H1 (cell line): Measurements from ENCODE around the gene GOLIM4. TPM values are rescaled to one million over a fixed set of nuclear protein-coding genes. Genes with fewer than 3 reads are reported as not detected.
A peak's percentile ranks its signal among the peaks of the same experiment; 100 is the strongest.

ENCODE experiments used
- CTCF ChIA-PET: fragments of 300-600 bp; sonication (Branson Sonifier 250); formaldehyde crosslinking; loops from one replicate; lab custom pipeline; 2021; ENCODE audit not compliant: partially characterized antibody; lab: Charles Lee
- POLR2A ChIA-PET: fragments of 300-600 bp; sonication (Branson Sonifier 250); formaldehyde crosslinking; loops from one replicate; lab custom pipeline; 2021; ENCODE audit warnings: inconsistent platforms; ENCODE audit not compliant: partially characterized antibody; lab: Charles Lee
- DNase-seq, 2 experiments: peaks; one replicate each; pipeline versions ENCODE4 v3.0.0 to v3.0.0-alpha.2; 2010 to 2022; ENCODE audit warnings: low spot score in 2 of 2, low read depth in 1 of 2, mixed read lengths in 1 of 2
- FAIRE-seq: peaks from 2 replicates; lab custom pipeline; 2011; peaks lifted over from hg19 to GRCh38; lab: Jason Lieb, UNC
- H2AFZ ChIP-seq: 2 replicates; pipeline ENCODE4 v1.8.1; 2012; ENCODE audit warnings: low read length, inconsistent platforms
- H2AK5ac ChIP-seq: 2 replicates; pipeline ENCODE4 v1.6.1; 2013; ENCODE audit warnings: low read depth, low read length
- H2BK120ac ChIP-seq: replicated peaks from 2 replicates; pipeline ENCODE3; 2013; ENCODE audit warnings: low read depth, low read length, inconsistent platforms
- H2BK12ac ChIP-seq: 2 replicates; pipeline ENCODE4 v1.6.1; 2013; ENCODE audit warnings: low read depth, low read length
- H2BK15ac ChIP-seq: 2 replicates; pipeline ENCODE4 v1.6.1; 2013; ENCODE audit warnings: low read length
- H2BK20ac ChIP-seq: 2 replicates; pipeline ENCODE4 v1.6.1; 2013; ENCODE audit warnings: low read length
- H2BK5ac ChIP-seq: 2 replicates; pipeline ENCODE4 v1.6.1; 2013; ENCODE audit warnings: low read depth, low read length
- H3K14ac ChIP-seq: 2 replicates; pipeline ENCODE4 v1.6.1; 2013; ENCODE audit warnings: inconsistent platforms; ENCODE audit not compliant: insufficient read length
- H3K18ac ChIP-seq: 2 replicates; pipeline ENCODE4 v1.6.1; 2013; ENCODE audit warnings: low read length; ENCODE audit errors: extremely low read depth
- H3K23ac ChIP-seq: 2 replicates; pipeline ENCODE4 v1.6.1; 2013; ENCODE audit warnings: inconsistent platforms; ENCODE audit not compliant: insufficient read length
- H3K23me2 ChIP-seq: 2 replicates; pipeline ENCODE4 v1.6.1; 2013; ENCODE audit warnings: low read depth, low read length
- H3K27ac ChIP-seq: 2 replicates; pipeline ENCODE4 v1.6.1; 2011; ENCODE audit warnings: low read depth, low read length, inconsistent platforms
- H3K27me3 ChIP-seq, 4 experiments: replicated peaks in 1 of 4; 1 replicate in 1 of 4; 2 replicates in 3 of 4; pipeline versions ENCODE4 v1.6.1 to v1.8.1; 2011 to 2013; ENCODE audit warnings: low read length in 3 of 4, mild to moderate bottlenecking in 3 of 4, inconsistent platforms in 2 of 4, mixed read lengths in 2 of 4, moderate library complexity in 1 of 4; ENCODE audit not compliant: control insufficient read depth in 3 of 4, insufficient read depth in 3 of 4; ENCODE audit errors: extremely low read depth in 1 of 4
- H3K36me3 ChIP-seq, 4 experiments: 2 replicates each; pipeline versions ENCODE4 v1.6.1 to v1.8.1; 2011 to 2013; ENCODE audit warnings: mild to moderate bottlenecking in 4 of 4, low read length in 3 of 4, moderate library complexity in 2 of 4, control low read depth in 1 of 4, inconsistent platforms in 1 of 4; ENCODE audit not compliant: insufficient read depth in 4 of 4, control insufficient read depth in 2 of 4
- H3K4ac ChIP-seq: replicated peaks from 2 replicates; pipeline ENCODE3; 2013; ENCODE audit warnings: low read length, low read depth, mixed read lengths, inconsistent platforms; ENCODE audit not compliant: insufficient read length
- H3K4me1 ChIP-seq, 4 experiments: replicated peaks in 1 of 4; 1 replicate in 1 of 4; 2 replicates in 3 of 4; pipeline versions ENCODE4 v1.6.1 to v1.8.1; 2011 to 2013; ENCODE audit warnings: low read length in 3 of 4, inconsistent platforms in 2 of 4, mixed read lengths in 1 of 4; ENCODE audit not compliant: insufficient read depth in 4 of 4, control insufficient read depth in 3 of 4
- H3K4me2 ChIP-seq, 2 experiments: 2 replicates each; pipeline versions ENCODE4 v1.6.1 to v1.8.1; 2011 to 2013; ENCODE audit warnings: low read depth in 2 of 2, low read length in 2 of 2, control low read depth in 1 of 2, inconsistent platforms in 1 of 2, mild to moderate bottlenecking in 1 of 2; ENCODE audit not compliant: insufficient read depth in 1 of 2
- H3K4me3 ChIP-seq, 4 experiments: fragments of 200-600, 300-600 bp in 1 of 4; sonication (generic), shearing (Covaris generic), sonication (Bioruptor Twin) in 1 of 4; 2 replicates each; pipeline versions ENCODE4 v1.5.1 to v1.8.1; 2011 to 2016; ENCODE audit warnings: low read length in 4 of 4, low read depth in 3 of 4, control low read depth in 2 of 4, inconsistent platforms in 2 of 4, mild to moderate bottlenecking in 2 of 4, mixed read lengths in 1 of 4, moderate library complexity in 1 of 4; ENCODE audit not compliant: insufficient read depth in 2 of 4; ENCODE audit errors: extremely low read depth in 1 of 4
- H3K56ac ChIP-seq: replicated peaks from 2 replicates; pipeline ENCODE3; 2013; ENCODE audit warnings: low read depth, mild to moderate bottlenecking, mixed read lengths, low read length, inconsistent platforms; ENCODE audit not compliant: insufficient read length
- H3K79me1 ChIP-seq: 2 replicates; pipeline ENCODE4 v1.6.1; 2013; ENCODE audit warnings: low read depth, low read length, control low read depth
- H3K79me2 ChIP-seq, 2 experiments: 2 replicates each; pipeline versions ENCODE4 v1.6.1 to v1.8.1; 2012 to 2013; ENCODE audit warnings: low read length in 2 of 2, mild to moderate bottlenecking in 2 of 2, inconsistent platforms in 1 of 2; ENCODE audit not compliant: insufficient read depth in 2 of 2, control insufficient read depth in 1 of 2
- H3K9ac ChIP-seq, 4 experiments: replicated peaks in 1 of 4; 1 replicate in 1 of 4; 2 replicates in 3 of 4; pipeline versions ENCODE4 v1.6.1 to v1.8.1; 2011 to 2013; ENCODE audit warnings: low read depth in 3 of 4, low read length in 3 of 4, control low read depth in 2 of 4, mild to moderate bottlenecking in 2 of 4, moderate library complexity in 2 of 4, inconsistent platforms in 1 of 4; ENCODE audit errors: extremely low read depth in 1 of 4
- H3K9me3 ChIP-seq, 2 experiments: 2 replicates each; pipeline versions ENCODE4 v1.6.1 to v1.8.1; 2012 to 2013; ENCODE audit warnings: mild to moderate bottlenecking in 2 of 2, moderate library complexity in 2 of 2, control low read depth in 1 of 2, inconsistent platforms in 1 of 2, low read depth in 1 of 2, low read length in 1 of 2, mixed read lengths in 1 of 2; ENCODE audit not compliant: insufficient read depth in 2 of 2
- H4K20me1 ChIP-seq, 2 experiments: replicated peaks in 1 of 2; 2 replicates each; pipeline versions ENCODE3 to v1.8.1; 2011 to 2013; ENCODE audit warnings: inconsistent platforms in 2 of 2, low read length in 2 of 2, mild to moderate bottlenecking in 1 of 2; ENCODE audit not compliant: insufficient read depth in 2 of 2, control insufficient read depth in 1 of 2
- H4K5ac ChIP-seq: 2 replicates; pipeline ENCODE4 v1.6.1; 2013; ENCODE audit warnings: low read length, low read depth, mixed read lengths, inconsistent platforms; ENCODE audit not compliant: insufficient read length
- H4K8ac ChIP-seq: 2 replicates; pipeline ENCODE4 v1.8.0; 2013; ENCODE audit warnings: mild to moderate bottlenecking, moderate library complexity, low read length, inconsistent platforms; ENCODE audit not compliant: insufficient read depth; ENCODE audit errors: extremely low read depth
- H4K91ac ChIP-seq: replicated peaks from 2 replicates; pipeline ENCODE3; 2013; ENCODE audit warnings: low read length, mixed read lengths, inconsistent platforms; ENCODE audit not compliant: insufficient read length
- MAFK ChIP-seq: IDR thresholded peaks from 2 replicates; pipeline ENCODE4 v1.6.1; 2012; ENCODE audit warnings: low read depth, mild to moderate bottlenecking, improper control_type of control experiment, low read length
- SP4 ChIP-seq: IDR thresholded peaks from 2 replicates; pipeline ENCODE4 v1.6.1; 2012; ENCODE audit warnings: low read length, inconsistent platforms
- TEAD4 ChIP-seq: IDR thresholded peaks from 2 replicates; pipeline ENCODE4 v1.6.1; 2012; ENCODE audit warnings: low read depth, low read length, inconsistent platforms, mixed read lengths
- ZNF274 ChIP-seq: IDR thresholded peaks from 2 replicates; pipeline ENCODE4 v1.7.0; 2012; ENCODE audit warnings: low read length, borderline replicate concordance; ENCODE audit errors: extremely low read depth
- WGBS, 2 experiments: shearing (Covaris generic) in 1 of 2; methylation state at CpG; one replicate each; pipeline versions ENCODE4 v1.1.6 to v1.1.7; 2013 to 2015; ENCODE audit warnings: low lambda C conversion rate in 2 of 2, mixed read lengths in 2 of 2, inconsistent platforms in 1 of 2, low coverage in 1 of 2, missing lambda C conversion rate in 1 of 2; ENCODE audit not compliant: insufficient replicate concordance in 2 of 2, insufficient coverage in 1 of 2, insufficient read length in 1 of 2; ENCODE audit errors: extremely low coverage in 1 of 2, missing lambda C conversion rate in 1 of 2; 5-methylcytosine and 5-hydroxymethylcytosine counted together
- polyA plus RNA-seq, 7 experiments: library from polyadenylated mRNA; depleted of rRNA in 3 of 7; stranded (reverse) in 5 of 7; unstranded in 2 of 7; fragments of >200 nt in 5 of 7; fragments of 200-250 nt in 2 of 7; gene quantifications; 1 replicate in 5 of 7; 2 replicates in 1 of 7; 4 replicates in 1 of 7; pipeline versions ENCODE4 v1.2.1 to v1.2.3, GENCODE V29; 2011 to 2013; ENCODE audit warnings: missing spikeins in 2 of 7, mixed read lengths in 2 of 7
- total RNA-seq: library from RNA; stranded (reverse); fragmentation: NEBNext Ultra II Directional; extraction: Animal tissue kit (Norgen Biotek cat#: 25700); gene quantifications from 2 replicates; pipeline ENCODE4 v1.2.1, GENCODE V29; 2021

GOLIM4 gene
- total and polyA plus RNA-seq, 2 of the 8 experiments (the other 6 are each of a cell fraction or from before 2014, with no cell fraction given): 5.6 to 29.7 TPM

DNA sequence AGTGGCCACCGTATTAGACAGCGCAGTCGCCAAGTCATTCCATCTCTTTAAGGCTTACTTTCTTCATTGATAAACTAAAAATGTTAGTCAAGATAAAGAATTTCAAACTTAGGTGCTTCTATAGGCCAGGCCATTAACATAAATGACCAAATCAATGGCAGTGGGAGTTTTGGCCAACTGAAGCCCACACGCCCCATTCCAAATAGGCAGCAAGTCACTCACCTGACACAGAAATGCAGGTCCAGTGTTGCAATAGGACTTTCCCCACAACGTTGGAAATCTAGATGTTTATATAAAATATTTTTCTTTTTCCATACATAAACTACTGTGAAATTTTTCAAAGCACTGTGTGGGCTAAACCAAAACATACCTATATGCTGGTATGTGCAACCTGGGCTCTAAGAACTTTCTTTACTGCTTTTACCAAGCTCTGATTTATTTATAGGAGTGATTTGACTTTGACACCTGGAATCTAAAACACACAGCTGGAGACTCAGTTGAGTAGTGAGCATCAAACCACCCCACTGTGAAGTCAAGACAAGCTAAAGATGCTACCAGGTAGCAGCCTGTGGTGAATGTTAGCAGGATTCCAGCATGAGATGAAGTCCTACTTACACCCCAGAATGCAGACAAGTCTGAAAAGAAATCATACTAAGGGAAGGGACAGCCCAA, 15.1 kb downstream of the GOLIM4 start:
- H3K4me1 ChIP-seq: peaks cover 0 to 14% (median 7%) of the 10 kb centered on the region in 4 experiments; a peak in 4 of 7 replicates
- 79% methylated on average over 5 of the region's 5 CpGs; no CpG with 5 or more reads in 1 of the 2 experiments for WGBS, 2 experiments
- DNase-seq (no peak), FAIRE-seq (no peak)
- no peak overlapping the region for H3K9ac ChIP-seq
- H3K23ac ChIP-seq: no peak overlapping the region
- no peak overlapping the region for H4K5ac ChIP-seq
- H2BK20ac ChIP-seq: 0 out of 2 replicates have a peak overlapping the region, but pooled peaks have one; percentile 24
- no peak overlapping the region for H4K91ac ChIP-seq
- H3K27ac ChIP-seq: no peak overlapping the region
- peaks cover 0 to 2% of the 10 kb centered on the region in 2 experiments for H4K20me1 ChIP-seq
- H3K18ac ChIP-seq: no peak overlapping the region
- no peak overlapping the region for H3K4me3 ChIP-seq
- H4K8ac ChIP-seq: no peak overlapping the region
- no peak overlapping the region for H2BK5ac ChIP-seq
- peaks cover 0 to 73% of the 10 kb centered on the region in 2 experiments; a peak in 2 of 4 replicates for H3K79me2 ChIP-seq
- TF ChIP-seq MAFK: no peak
- TF ChIP-seq ZNF274: no peak
- no peak for TF ChIP-seq TEAD4
- TF ChIP-seq SP4: no peak
- no peak overlapping the region for H3K4me2 ChIP-seq
- no peak overlapping the region for H2BK15ac ChIP-seq
- CTCF ChIA-PET: interaction anchor here (0.7 to 2.3 kb wide), 8 partner anchors 9 to 535 kb away, joined by 3 to 14 read pairs (median 4); no protein-coding TSS in a partner anchor
- no peak overlapping the region for H3K4ac ChIP-seq
- H3K36me3 ChIP-seq: no peaks in the 10 kb centered on the region
- POLR2A ChIA-PET: interaction anchor here (0.9 to 1.8 kb wide), 2 partner anchors 9 to 11 kb away, joined by 3 to 4 read pairs; no protein-coding TSS in a partner anchor
- H3K27me3 ChIP-seq: no peaks in the 10 kb centered on the region
- no peak overlapping the region for H3K14ac ChIP-seq
- H2AK5ac ChIP-seq: no peak overlapping the region
- H2BK12ac ChIP-seq: peak overlapping the region; percentile 18; the same call in 1 of the 2 replicates
- no peak overlapping the region for H2BK120ac ChIP-seq
- H2AFZ ChIP-seq: no peak overlapping the region
- H3K56ac ChIP-seq: no peak overlapping the region
- no peaks in the 10 kb centered on the region for H3K23me2 ChIP-seq
- no peaks in the 10 kb centered on the region; the same call in 1 of the 2 replicates for H3K79me1 ChIP-seq
- H3K9me3 ChIP-seq: no peaks in the 10 kb centered on the region
